PC-3 (cell line): ENCODE measurements around the gene TEPSIN.
A peak's percentile ranks its signal among the peaks of the same experiment; 100 is the strongest.

Experiments
- EZH2phosphoT487 ChIP-seq: fragments of 300-600 bp; sonication (generic); IDR thresholded peaks from 2 replicates; pipeline ENCODE4 v1.6.1; 2018; ENCODE audit warnings: mild to moderate bottlenecking, antibody characterized with exemption, low read length, borderline replicate concordance
- TF ChIP-seq, protein P1 (sequence below): fragments of 300-600 bp; sonication (generic); conservative IDR thresholded peaks from 2 replicates; pipeline ENCODE4 v1.5.1; 2017; ENCODE audit warnings: antibody characterized with exemption, low read depth, mild to moderate bottlenecking, low read length

DNA sequence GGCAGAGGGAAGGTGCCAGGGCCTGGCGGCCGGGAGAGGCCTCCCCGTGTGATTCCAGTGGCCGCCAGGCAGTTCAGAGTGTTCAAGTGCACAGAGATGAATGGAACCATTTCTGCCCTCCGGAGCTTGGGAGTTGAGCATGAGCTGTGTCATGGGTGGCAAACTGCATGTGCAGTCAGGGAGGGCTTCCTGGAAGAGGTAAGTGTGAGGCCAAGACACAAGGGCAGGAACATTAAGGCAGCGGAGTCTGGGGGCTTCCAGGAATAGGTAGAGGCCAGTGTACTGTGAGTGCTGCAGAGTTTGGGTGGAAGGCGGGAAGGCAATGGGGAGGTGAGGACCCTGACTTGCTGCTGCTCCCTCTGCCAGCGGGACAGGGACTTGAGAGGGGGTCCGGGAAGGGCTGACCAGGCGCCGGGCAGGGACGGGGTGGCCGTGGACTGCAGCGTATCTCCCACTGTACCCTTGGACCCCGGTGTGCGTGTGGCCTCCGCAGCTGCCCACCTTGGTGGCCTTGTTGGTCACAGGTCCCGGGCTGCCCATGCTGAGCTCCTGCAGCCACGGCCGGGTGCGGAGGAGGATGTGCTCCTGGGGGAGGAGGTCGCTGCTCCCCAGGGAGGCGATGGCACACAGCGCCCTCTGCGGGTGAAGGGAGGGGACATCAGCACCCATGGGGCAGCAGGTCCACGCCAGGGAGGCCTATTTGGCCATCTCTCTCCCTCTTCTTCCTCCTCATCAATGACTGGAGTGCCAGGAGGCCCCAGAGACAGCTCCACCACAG, 8.6 kb downstream of the TEPSIN start:
- TF ChIP-seq, protein P1, sequence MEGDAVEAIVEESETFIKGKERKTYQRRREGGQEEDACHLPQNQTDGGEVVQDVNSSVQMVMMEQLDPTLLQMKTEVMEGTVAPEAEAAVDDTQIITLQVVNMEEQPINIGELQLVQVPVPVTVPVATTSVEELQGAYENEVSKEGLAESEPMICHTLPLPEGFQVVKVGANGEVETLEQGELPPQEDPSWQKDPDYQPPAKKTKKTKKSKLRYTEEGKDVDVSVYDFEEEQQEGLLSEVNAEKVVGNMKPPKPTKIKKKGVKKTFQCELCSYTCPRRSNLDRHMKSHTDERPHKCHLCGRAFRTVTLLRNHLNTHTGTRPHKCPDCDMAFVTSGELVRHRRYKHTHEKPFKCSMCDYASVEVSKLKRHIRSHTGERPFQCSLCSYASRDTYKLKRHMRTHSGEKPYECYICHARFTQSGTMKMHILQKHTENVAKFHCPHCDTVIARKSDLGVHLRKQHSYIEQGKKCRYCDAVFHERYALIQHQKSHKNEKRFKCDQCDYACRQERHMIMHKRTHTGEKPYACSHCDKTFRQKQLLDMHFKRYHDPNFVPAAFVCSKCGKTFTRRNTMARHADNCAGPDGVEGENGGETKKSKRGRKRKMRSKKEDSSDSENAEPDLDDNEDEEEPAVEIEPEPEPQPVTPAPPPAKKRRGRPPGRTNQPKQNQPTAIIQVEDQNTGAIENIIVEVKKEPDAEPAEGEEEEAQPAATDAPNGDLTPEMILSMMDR, result peak; percentile 64
- TF ChIP-seq EZH2phosphoT487, result no peak
